ENCODE results near the gene CEP95.

Gene CEP95

GRCh38 chr17:64496348-64496785, 10.4 kb upstream of the CEP95 start:
- no peak for DNase-seq

- DNase-seq = peak; percentile 94
Measured at GRCh38 chr17:64496786-64497564, 9.8 kb upstream of the CEP95 start, which contains the start of gene POLG2. POLG2 (minus strand) TSS chr17:64497054; CDS start chr17:64496968, 86 bp downstream.

DNA sequence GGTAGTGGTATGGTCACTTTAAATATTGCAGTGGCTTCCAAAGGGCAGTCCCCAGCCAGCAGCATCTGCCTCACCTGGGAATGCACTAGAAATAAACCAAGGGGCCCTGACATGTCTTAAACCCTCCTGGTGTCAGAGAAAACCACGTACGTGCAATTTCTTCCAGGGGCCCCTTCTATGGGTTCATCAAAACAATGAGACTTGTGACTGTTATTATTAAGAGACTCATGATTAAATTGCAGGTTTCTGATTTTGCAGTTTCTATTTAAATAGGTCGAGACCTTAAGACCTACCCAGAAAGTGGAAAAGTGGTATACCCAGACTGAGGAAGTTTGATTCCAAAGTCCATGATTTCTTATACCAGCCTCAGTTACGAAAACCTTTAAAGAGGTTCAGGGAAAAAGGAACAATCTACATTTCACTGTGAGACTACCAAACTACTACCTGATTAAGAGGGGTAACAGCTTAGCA, 9.2 kb upstream of the CEP95 start:
- no peak for DNase-seq

DNA sequence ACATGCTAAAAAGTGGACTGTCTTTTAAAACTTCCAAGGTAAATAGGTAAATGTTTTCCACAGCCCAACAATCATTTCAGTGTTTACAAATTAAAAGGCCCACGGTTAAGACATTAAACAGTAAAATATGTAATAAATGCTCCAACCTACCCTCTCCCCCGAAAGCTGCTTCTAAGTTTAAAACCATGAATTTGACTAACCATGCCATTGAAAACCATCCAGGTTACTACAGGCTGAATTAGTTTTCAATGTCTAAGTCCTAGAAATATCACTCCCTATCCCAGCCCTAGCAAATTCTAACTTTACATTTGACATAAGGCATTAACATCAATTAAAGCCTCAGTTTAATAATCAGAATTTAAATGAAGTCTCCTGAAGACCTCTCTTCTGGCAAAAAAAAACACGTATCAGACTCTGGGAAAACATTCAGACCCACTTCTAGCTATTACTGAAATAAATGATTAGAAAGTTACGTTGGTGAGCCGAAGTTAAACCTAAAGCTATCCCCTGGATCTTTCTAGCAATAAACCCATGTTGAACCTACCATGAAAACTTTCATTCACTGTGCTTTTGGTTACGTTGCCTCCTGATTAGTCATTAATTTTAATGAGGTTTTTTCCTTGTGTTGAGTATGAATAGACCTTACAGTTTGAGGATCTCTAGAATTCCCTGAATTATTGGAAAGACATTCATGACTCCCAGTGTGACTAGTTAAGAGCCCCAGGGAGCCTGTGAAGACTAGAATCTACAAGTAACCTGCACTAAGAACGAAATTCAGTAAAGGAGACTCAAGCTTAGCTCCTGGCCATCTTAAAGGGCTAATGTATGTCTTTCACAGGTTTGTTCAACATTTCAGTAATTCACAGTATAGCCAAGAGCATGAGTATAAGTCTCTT, 8.2 kb upstream of the CEP95 start:
- DNase-seq = no peak

DNA sequence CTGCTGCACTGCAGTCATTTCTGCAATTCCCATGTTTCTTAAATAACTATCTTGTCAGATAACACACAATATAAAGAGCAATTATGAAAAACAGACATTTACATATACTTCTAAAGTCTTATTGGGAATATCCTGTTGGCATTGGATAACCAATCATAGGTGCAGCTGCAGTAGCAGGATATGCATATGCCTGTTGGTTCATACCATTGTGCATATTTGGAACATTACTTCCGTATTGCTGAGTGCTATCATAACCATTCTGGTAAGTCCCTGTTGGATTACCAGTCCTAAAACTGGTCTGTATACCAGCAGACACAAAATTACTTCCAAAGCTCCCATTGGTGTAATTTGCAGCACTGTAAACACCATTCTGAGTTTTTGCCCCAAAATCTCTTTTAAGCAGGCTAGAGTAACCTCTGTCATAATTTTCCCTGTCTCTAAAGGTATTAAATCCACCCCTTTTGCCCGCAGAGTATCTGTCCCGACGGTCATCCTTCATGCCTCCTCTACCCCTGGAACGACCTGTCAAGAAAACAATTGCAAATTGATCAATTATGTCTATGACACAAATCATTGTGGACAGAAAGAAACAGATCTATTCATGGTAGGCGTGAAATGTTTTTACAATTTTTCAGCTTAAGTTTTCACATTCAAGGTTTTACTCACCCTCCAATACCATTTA, 6.8 kb upstream of the CEP95 start:
- DNase-seq = no peak

GRCh38 chr17:64500487-64500859, 6.3 kb upstream of the CEP95 start:
- no peak for DNase-seq

DNA sequence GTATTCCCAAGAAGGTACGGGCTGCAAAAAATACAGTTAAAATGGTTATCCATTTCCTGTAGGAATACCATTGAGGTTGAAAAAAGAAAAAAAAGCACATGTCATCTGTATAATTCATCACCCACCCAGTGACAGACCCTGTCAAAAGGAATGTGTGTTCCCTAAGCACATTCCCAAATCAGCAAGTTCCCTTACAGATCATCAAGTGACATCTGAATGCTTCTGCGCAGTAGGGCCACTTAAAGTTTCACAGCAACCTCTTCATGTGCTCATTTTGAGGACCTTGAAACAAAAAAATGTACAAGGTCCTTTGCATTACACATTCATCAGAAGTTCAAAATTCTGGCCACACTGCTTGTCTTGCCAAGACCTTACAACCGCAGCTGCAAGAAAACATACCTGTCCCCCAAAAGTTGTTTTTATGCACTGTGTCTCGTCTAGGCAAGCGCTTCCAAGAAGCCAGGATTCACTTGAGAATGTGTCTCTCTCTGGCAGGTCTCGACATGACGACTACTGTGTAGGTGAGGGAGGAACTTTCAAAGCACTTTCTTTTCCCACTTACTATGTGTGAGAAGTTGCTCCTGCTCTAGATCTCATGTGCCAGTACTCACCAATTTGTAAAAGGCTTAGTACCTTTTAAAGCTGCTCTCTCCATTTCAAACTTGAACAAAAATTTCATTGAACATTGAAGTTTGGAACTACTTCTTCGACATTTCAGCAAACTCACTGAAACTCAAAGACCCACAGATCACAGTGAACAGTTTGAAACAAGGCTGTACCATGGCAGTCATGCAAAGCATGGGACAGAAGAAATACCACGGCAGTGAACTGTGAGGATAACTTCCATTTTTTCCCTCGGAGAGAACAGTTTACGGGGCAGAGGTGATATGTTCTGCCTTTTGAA, 5.7 kb upstream of the CEP95 start:
- no peak for DNase-seq

- DNase-seq = no peak
Measured at GRCh38 chr17:64502021-64502420, 4.8 kb upstream of the CEP95 start.

GRCh38 chr17:64502809-64503208, 4.0 kb upstream of the CEP95 start:
- no peak for DNase-seq

DNA sequence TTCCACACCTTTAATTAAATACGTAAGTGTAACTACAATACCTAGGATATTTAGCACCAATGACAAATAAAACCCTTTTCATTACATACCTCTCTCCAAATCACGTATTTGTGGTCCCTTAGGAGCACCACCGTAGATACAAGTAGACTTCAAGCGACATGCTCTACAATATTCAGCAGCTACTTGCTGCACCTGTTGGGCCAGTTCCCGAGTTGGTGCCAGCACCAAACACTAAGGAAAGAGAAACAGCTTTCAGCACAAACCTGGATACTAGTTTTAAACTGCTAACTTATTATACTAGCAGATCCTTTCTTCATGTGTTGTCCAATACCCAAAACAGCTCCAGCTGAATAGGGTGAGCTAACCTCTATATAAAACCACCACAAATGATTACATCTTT, 3.4 kb upstream of the CEP95 start:
- DNase-seq = no peak

GRCh38 chr17:64503821-64504768, 2.7 kb upstream of the CEP95 start:
- no peak for DNase-seq

DNA sequence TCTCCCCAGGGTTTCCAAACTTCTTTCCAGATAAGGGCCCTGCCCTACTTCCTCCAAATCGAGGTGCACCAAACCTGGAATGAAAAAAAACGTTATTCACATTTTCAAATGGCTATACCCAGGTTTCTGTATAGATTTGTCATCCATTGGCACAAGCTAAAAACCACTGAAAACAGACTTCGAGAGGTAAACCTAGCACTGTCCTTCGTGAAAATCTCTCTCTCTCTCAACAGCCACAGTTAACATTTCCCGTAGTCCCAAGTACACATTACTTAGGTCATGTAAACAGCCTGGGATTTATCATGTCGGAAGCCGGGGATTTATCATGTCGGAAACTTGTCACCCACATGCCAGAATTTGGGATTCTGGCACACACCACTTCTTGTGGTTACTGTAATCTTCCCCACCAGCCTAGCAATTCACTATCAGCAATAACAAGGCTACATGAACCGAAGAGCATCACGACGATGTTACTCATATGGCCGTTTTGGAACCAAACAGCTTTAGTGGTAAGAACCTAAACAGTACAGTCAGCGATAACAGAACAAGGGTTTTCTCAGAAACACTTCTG, 1.9 kb upstream of the CEP95 start:
- DNase-seq = no peak

- DNase-seq = peak; percentile 81
Measured at GRCh38 chr17:64505340-64506200, 1.2 kb upstream of the CEP95 start.

GRCh38 chr17:64506201-64506575, 589 bp upstream of the CEP95 start, which contains the start of gene DDX5:
DDX5 (minus strand) TSS chr17:64506289; CDS start chr17:64506119, 170 bp downstream.
- peak; percentile 100 for DNase-seq

GRCh38 chr17:64507413-64507782, 621 bp downstream of the CEP95 start:
- DNase-seq = no peak

DNA sequence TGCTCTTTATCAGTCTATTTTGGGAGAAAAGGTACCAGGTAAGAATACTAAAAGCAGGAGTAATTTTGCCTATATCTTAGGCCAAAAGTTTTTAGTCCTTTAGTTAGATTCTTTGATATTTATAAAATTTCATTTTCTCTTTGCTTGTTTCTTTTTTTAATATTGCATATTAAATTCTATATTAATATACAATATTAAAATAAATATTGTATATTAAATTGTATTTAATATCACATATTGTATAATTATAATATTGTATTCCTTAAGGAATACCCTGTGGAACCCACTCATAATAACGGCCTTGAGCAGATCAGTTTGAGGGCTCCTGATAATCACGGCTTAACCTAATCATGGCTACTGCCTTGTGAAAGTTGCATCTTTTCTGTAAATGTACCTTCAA, 1.9 kb downstream of the CEP95 start:
- no peak for DNase-seq

DNA sequence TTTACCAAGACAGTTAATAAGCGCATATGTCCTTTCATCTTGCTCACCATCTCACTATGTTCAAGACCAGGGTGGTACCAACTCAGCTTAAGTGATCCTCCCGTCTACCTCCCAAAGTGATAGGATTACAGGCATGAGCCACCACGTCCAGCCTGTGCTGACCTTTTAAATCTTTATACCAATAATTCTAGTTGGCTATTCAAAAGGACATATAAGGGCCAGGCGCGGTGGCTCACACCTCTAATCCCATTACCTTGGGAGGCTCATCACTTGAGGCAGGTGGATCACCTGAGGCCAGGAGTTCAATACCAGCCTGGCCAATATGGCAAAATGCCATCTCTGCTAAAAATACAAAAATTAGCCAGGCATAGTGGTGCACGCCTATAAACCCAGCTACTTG, 2.4 kb downstream of the CEP95 start:
- no peak for DNase-seq

GRCh38 chr17:64515419-64515818, 8.6 kb downstream of the CEP95 start:
- no peak for DNase-seq

DNA sequence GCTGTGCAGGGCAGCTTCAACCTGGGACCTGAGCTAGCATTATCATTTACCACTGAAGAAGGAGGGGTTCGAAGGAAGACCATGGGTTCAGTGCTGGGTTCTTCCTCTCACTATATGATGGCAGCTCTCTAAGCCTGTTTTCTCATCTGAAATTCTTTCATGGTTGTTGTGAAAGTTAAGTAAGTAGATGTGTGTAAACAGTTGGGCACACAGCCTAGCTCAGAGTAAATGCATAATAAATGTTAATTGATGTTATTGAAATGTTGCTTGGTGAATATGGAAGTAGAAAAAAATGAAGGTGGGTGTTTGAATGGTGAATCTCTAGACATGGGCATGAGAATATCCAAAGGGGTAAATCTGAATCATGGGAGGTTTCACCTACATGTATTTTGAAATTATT, 9.1 kb downstream of the CEP95 start:
- no peak for DNase-seq

GRCh38 chr17:64519601-64520000, 12.8 kb downstream of the CEP95 start:
- DNase-seq = no peak
